Measurements from ENCODE around the gene SMYD3.

SMYD3 gene

GRCh38 chr1:246515390-246516005 is 8.4 kb upstream of the SMYD3 start:
- no peak for DNase-seq

GRCh38 chr1:246513619-246514343 is 6.7 kb upstream of the SMYD3 start:
- no peak for DNase-seq

GRCh38 chr1:246513041-246513440 is 6.0 kb upstream of the SMYD3 start:
- DNase-seq, result no peak

- DNase-seq, result no peak
Observed at GRCh38 chr1:246512635-246513034, 5.6 kb upstream of the SMYD3 start.

GRCh38 chr1:246512230-246512629 is 5.2 kb upstream of the SMYD3 start:
- no peak for DNase-seq

GRCh38 chr1:246511203-246511602 is 4.1 kb upstream of the SMYD3 start:
- DNase-seq, result no peak

- no peak for DNase-seq
Observed at GRCh38 chr1:246510147-246511030, 3.3 kb upstream of the SMYD3 start.

- DNase-seq, result no peak
Observed at GRCh38 chr1:246508897-246509688, 2.0 kb upstream of the SMYD3 start.

GRCh38 chr1:246506367-246506673 is 759 bp downstream of the SMYD3 start:
- DNase-seq, result no peak

- DNase-seq, result no peak
Observed at GRCh38 chr1:246503341-246503740, 3.7 kb downstream of the SMYD3 start.

- DNase-seq, result peak; percentile 53
Observed at GRCh38 chr1:246497331-246497915, 9.7 kb downstream of the SMYD3 start.

GRCh38 chr1:246492611-246493245 is 14.4 kb downstream of the SMYD3 start:
- peak; percentile 36 for DNase-seq

GRCh38 chr1:246491551-246492053 is 15.5 kb downstream of the SMYD3 start:
- no peak for DNase-seq

- no peak for DNase-seq
Observed at GRCh38 chr1:246488674-246489073, 18.4 kb downstream of the SMYD3 start.

- no peak for DNase-seq
Observed at GRCh38 chr1:246483569-246483933, 23.5 kb downstream of the SMYD3 start.

GRCh38 chr1:246482805-246483568 is 24.1 kb downstream of the SMYD3 start:
- DNase-seq, result no peak

- no peak for DNase-seq
Observed at GRCh38 chr1:246479061-246479460, 28.0 kb downstream of the SMYD3 start.

- DNase-seq, result no peak
Observed at GRCh38 chr1:246477634-246478033, 29.4 kb downstream of the SMYD3 start.

GRCh38 chr1:246476771-246477170 is 30.3 kb downstream of the SMYD3 start:
- DNase-seq, result no peak

GRCh38 chr1:246471688-246472087 is 35.4 kb downstream of the SMYD3 start:
- no peak for DNase-seq

GRCh38 chr1:246470585-246470984 is 36.5 kb downstream of the SMYD3 start:
- DNase-seq, result no peak

Measured in NCI-H1105 treated with DMSO at 0.1 percent for 48 hours (cell line).